Right cardiac atrium (tissue), 5 donors: ENCODE data around the gene TBC1D22A. TPM values are rescaled to one million over a fixed set of nuclear protein-coding genes. Genes with fewer than 3 reads are reported as not detected.

Experiments used
- ATAC-seq, 2 donors: fragments of 200-7000 bp; cut with Tn5 transposase; one replicate each; pipeline versions ENCODE4 v1.8.0 to v1.9.1; 2020; ENCODE audit warnings: moderate library complexity in 2 of 2, mild to moderate bottlenecking in 1 of 2
- DNase-seq, 3 donors: peaks; one replicate each; pipeline ENCODE4 v3.0.0-alpha.2; 2020
- H3K27ac ChIP-seq: one replicate; pipeline ENCODE4 v1.5.1; 2013; ENCODE audit warnings: mild to moderate bottlenecking, low read length, control low read depth, moderate library complexity
- H3K27me3 ChIP-seq: one replicate; pipeline ENCODE4 v1.6.1; 2013; ENCODE audit not compliant: control insufficient read depth, insufficient read depth
- H3K4me1 ChIP-seq: one replicate; pipeline ENCODE4 v1.6.1; 2013; ENCODE audit warnings: low read length; ENCODE audit not compliant: control insufficient read depth, insufficient read depth
- H3K4me3 ChIP-seq: one replicate; pipeline ENCODE4 v1.5.1; 2013; ENCODE audit warnings: low read length, control low read depth
- H3K9me3 ChIP-seq: one replicate; pipeline ENCODE4 v1.6.1; 2013; ENCODE audit warnings: low read length; ENCODE audit not compliant: control insufficient read depth
- WGBS: extraction: QIAGEN DNeasy Blood & Tissue Kit; methylation state at CpG from one replicate; pipeline ENCODE4 v1.1.7; 2013; 5-methylcytosine and 5-hydroxymethylcytosine counted together
- intact Hi-C, 4 donors: fragments of 100-400 bp; cut with DNase I; formaldehyde crosslinking; loops; one replicate each; pipeline versions ENCODE4 v1.11.0 to v1.14.0; 2022 to 2023
- polyA plus RNA-seq: library from polyadenylated mRNA; stranded (reverse); fragments of 200-250 nt; gene quantifications from one replicate; pipeline ENCODE4 v1.2.3, GENCODE V29; 2013
- total RNA-seq, 4 donors: library from RNA; stranded (reverse); fragmentation: NEBNext Ultra II Directional; extraction: Animal tissue kit (Norgen Biotek cat#: 25700); gene quantifications; one replicate each; pipeline ENCODE4 v1.2.1, GENCODE V29; 2021
- donor health status: healthy with polysubstance abuse.
- donor health status: DM: no; HTN: yes; CAD: no.
- donor health status: DM: no; HTN: no; CAD: no.
- donor health status: DM: no; HTN: yes; CAD: no; lungs with severe emphysema.
- donor health status: DM: yes; HTN: yes; CAD: no.

The TBC1D22A gene
- total and polyA plus RNA-seq, 5 donors, result 12.0 to 17.3 (median 15.7) TPM

- H3K4me1 ChIP-seq, result no peaks in the 10 kb centered on the region
- DNase-seq (no peak), ATAC-seq (no peak)
- intact Hi-C loops, result no loop called here
- H3K4me3 ChIP-seq, result no peak overlapping the region
- H3K27ac ChIP-seq, result no peak overlapping the region
- 90% methylated on average over 23 of the region's 23 CpGs for WGBS
- no peaks in the 10 kb centered on the region for H3K27me3 ChIP-seq
- H3K9me3 ChIP-seq, result no peaks in the 10 kb centered on the region
These were observed 428.0 kb downstream of the TBC1D22A start for GRCh38 chr22:47190276-47190956.

DNA sequence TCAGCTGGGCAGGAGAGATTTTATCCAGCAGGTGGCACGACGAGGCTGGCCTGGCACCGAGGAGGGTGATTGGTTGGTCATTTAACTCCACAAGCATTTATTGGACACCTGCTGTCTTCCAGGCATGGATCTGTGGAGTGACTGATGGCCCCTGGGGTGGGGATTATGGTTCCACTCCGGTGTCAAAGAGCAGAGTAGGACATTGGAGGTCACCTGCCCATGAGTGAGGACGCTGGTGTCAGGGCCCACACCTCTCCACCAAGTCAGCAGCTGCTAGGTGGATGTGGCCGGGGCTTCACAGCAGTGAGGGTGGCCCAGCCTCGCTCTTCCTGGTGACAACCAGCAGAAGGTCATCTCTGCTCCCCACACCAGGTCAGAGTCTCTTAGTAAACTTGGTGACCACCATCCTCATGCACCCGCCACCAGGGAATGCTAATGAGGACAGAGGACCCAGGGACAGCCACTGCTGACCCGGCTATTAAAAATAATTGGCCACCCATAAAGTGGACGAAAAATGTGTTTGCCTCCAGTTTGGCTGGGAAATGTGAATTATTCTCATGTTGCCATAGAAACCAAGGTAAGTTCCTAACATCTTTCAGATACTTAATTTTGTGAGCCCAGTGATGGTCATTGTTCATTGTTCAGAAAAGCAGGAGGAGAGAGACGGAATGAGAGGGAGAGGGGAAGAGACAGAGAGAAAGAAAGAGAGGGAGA, 428.7 kb downstream of the TBC1D22A start:
- Histone ChIP-seq H3K27ac (no peak overlapping the region), H3K4me1 (no peaks in the 10 kb centered on the region), H3K4me3 (no peak overlapping the region), H3K27me3 (no peaks in the 10 kb centered on the region), H3K9me3 (no peaks in the 10 kb centered on the region)
- ATAC-seq, result no peak
- WGBS, result 84% methylated on average over 11 of the region's 11 CpGs
- intact Hi-C loops, result no loop called here
- no peak for DNase-seq

GRCh38 chr22:47191671-47192650, 429.5 kb downstream of the TBC1D22A start:
- peak in 1 of 3 donors; percentile 44 for DNase-seq
- no peak overlapping the region for H3K4me3 ChIP-seq
- ATAC-seq, result no peak
- no peaks in the 10 kb centered on the region for H3K9me3 ChIP-seq
- intact Hi-C loops, result no loop called here
- H3K4me1 ChIP-seq, result no peaks in the 10 kb centered on the region
- no peak overlapping the region for H3K27ac ChIP-seq
- 53% methylated on average over 24 of the region's 25 CpGs for WGBS
- no peaks in the 10 kb centered on the region for H3K27me3 ChIP-seq

GRCh38 chr22:47192651-47193437, 430.4 kb downstream of the TBC1D22A start:
- Histone ChIP-seq H3K9me3 (no peaks in the 10 kb centered on the region), H3K4me3 (no peak overlapping the region), H3K27ac (no peak overlapping the region), H3K27me3 (no peaks in the 10 kb centered on the region), H3K4me1 (no peaks in the 10 kb centered on the region)
- DNase-seq, result peak in 1 of 3 donors; percentile 54
- ATAC-seq, result peak in 1 of 2 donors; percentile 7
- 85% methylated on average over 32 of the region's 32 CpGs for WGBS
- intact Hi-C loops, result no loop called here

- H3K27me3 ChIP-seq, result no peaks in the 10 kb centered on the region
- ATAC-seq, result no peak
- intact Hi-C loops, result no loop called here
- no peak for DNase-seq
- H3K4me1 ChIP-seq, result no peaks in the 10 kb centered on the region
- H3K27ac ChIP-seq, result no peak overlapping the region
- H3K9me3 ChIP-seq, result no peaks in the 10 kb centered on the region
- WGBS, result 88% methylated on average over 19 of the region's 19 CpGs
- no peak overlapping the region for H3K4me3 ChIP-seq
These were observed 431.3 kb downstream of the TBC1D22A start for GRCh38 chr22:47193606-47194329.

DNA sequence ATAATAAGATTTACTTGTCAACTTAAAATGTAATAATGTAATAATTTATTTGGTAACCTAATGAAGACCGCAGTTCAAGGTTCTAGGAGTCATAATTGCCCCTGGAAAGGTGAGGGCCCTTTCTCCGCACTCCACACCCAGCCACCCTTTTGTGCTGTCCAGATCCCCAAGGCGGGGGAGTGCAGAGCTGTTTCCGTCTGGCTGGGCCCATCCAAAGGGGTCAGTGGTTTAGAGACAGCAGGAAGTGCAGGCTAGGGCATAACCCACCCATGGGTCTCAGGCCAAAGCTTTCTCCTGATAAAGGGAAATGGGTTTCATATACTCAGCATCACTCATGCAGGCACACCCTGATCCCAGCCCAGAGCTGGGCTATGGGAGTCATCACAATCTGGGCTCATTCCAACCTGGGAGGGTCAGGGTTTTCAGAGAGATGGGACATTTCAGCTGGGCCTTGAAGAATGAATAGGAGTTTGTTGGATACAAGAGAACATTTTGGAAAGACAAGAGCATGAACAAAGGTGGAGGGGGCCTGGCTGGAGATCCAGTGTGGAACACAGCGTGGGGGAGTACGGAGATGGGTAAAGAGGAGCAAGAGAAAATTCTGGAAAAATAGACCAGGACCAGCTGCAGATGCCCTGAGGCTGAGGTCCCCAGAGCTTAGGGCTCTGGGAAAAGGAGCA, 432.2 kb downstream of the TBC1D22A start:
- ATAC-seq (no peak), DNase-seq (no peak)
- H3K4me1 ChIP-seq, result no peaks in the 10 kb centered on the region
- no peak overlapping the region for H3K4me3 ChIP-seq
- no peaks in the 10 kb centered on the region for H3K9me3 ChIP-seq
- H3K27me3 ChIP-seq, result no peaks in the 10 kb centered on the region
- H3K27ac ChIP-seq, result no peak overlapping the region
- WGBS, result 90% methylated on average over 6 of the region's 6 CpGs
- intact Hi-C loops, result no loop called here

GRCh38 chr22:47195156-47195483, 432.7 kb downstream of the TBC1D22A start:
- no peak for DNase-seq
- Histone ChIP-seq H3K4me1 (no peaks in the 10 kb centered on the region), H3K27me3 (no peaks in the 10 kb centered on the region), H3K9me3 (no peaks in the 10 kb centered on the region), H3K27ac (no peak overlapping the region), H3K4me3 (no peak overlapping the region)
- intact Hi-C loops, result no loop called here
- 88% methylated on average over 9 of the region's 9 CpGs for WGBS
- ATAC-seq, result no peak

DNA sequence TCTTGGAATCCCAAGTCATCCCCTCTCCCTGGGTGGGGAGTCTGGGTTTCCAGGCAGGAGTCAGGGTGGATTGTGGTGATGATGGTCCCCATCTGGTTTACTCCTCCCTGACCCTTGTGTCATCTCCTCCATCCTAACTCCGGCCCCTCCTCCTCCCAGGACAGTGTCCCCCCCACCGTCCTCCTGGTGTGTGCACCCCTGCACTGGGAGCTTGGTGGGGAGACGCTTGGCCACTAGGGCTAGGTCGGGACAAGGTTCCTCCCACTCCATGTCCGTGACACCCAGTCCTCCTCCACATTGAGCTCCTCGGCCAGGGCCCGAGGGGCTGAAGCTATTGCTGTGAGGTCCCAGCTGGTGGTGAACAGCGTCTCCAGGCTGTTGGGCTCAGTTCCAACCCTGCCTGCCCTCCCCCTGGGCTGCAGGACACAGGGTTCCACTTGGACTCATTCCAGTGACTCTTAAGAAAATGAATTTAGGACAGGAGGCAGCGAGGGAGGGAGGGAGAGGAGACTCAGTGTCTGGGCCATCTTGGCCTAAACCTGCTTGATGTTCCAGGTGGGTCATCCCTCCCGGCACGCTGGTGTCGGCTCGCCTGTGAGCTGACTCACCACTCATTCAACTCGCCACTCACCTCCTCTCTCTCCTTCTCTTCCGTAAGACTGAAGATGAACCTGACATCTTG, 433.2 kb downstream of the TBC1D22A start:
- Histone ChIP-seq H3K4me1 (no peaks in the 10 kb centered on the region), H3K4me3 (no peak overlapping the region), H3K27ac (no peak overlapping the region), H3K9me3 (no peaks in the 10 kb centered on the region), H3K27me3 (no peaks in the 10 kb centered on the region)
- 47% methylated on average over 15 of the region's 15 CpGs for WGBS
- ATAC-seq (no peak), DNase-seq (peak in 1 of 3 donors; percentile 22)
- intact Hi-C loops, result no loop called here

DNA sequence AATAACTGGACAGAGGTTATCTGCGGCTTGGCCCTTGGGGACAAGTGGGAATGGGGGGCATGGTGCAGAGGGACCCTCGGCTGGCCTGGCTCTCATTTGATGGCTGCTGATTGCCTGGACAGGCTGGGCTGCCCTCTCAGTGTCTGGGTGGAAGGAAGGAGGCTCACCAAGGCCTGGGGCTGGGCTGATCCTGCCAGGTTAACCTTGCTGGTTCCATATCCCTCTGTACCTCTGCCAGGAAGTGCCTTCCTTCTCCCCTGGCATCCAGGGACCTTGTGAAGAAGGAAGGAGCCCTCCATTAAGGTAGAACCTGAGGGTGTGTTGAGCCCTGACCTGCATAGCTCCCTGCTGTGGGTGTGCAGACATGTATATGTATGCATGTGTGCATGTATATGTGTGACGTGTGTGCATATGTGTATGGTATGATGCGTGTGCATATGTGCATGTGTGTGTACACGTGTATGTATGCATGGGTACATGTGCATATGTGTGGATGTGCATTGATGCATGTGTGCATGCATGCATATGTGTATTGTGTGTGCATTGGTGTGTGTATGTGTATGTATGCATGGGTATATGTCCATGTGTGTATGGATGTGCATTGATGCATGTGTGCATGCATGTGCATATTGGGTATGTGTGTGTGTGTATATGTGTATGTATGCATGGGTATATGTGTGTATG, 433.9 kb downstream of the TBC1D22A start:
- no peak for ATAC-seq

More for the DNA sequence above, 433.9 kb downstream of the TBC1D22A start:
- no peak overlapping the region for H3K27ac ChIP-seq
- H3K4me1 ChIP-seq, result no peaks in the 10 kb centered on the region
- no peak for DNase-seq
- H3K27me3 ChIP-seq, result no peaks in the 10 kb centered on the region
- H3K4me3 ChIP-seq, result no peak overlapping the region
- intact Hi-C loops, result no loop called here
- no peaks in the 10 kb centered on the region for H3K9me3 ChIP-seq
- WGBS, result 82% methylated on average over 5 of the region's 5 CpGs
